HCT116 (cell line): ENCODE data around the gene CAV1.
"Not testable (repeated sequence)": the region's sequence is repeated elsewhere in the genome, so short reads cannot be mapped to it uniquely, and the experiment has no call there.

Experiments used
- CTCF ChIP-seq, 3 experiments: fragments of 200-600 bp in 1 of 3; sonication (generic) in 1 of 3; IDR thresholded peaks in 2 of 3; conservative IDR thresholded peaks in 1 of 3; 2 replicates each; pipeline ENCODE4 v1.5.1; 2012 to 2017; ENCODE audit warnings: low read depth in 2 of 3, low read length in 2 of 3, antibody characterized with exemption in 1 of 3, borderline replicate concordance in 1 of 3, control low read depth in 1 of 3, mild to moderate bottlenecking in 1 of 3, mixed read lengths in 1 of 3, mixed run types in 1 of 3, moderate library complexity in 1 of 3; ENCODE audit not compliant: insufficient read depth in 1 of 3
- ELF1 ChIP-seq: IDR thresholded peaks from 2 replicates; pipeline ENCODE4 v1.6.1; 2012; ENCODE audit warnings: low read depth, borderline replicate concordance
- EZH2 ChIP-seq: fragments of 200-600 bp; sonication (generic); IDR thresholded peaks from 2 replicates; pipeline ENCODE4 v1.6.1; 2017; ENCODE audit warnings: antibody characterized with exemption, mixed run types
- POLR2AphosphoS5 ChIP-seq: IDR thresholded peaks from 2 replicates; pipeline ENCODE4 v1.6.1; 2011; ENCODE audit warnings: mild to moderate bottlenecking, low read depth, low read length, moderate library complexity
- REST ChIP-seq: IDR thresholded peaks from 2 replicates; pipeline ENCODE4 v1.6.1; 2012; ENCODE audit warnings: low read depth
- SP1 ChIP-seq: IDR thresholded peaks from 2 replicates; pipeline ENCODE4 v1.6.1; 2012; ENCODE audit warnings: low read depth

GRCh38 chr7:116587200-116587599, 62.4 kb downstream of the CAV1 start:
- TF ChIP-seq CTCF (IDR thresholded peaks at IDR 0.05 in 2 of 3, conservative IDR thresholded peaks at IDR 0.05 in 1 of 3; ENCODE audit: borderline replicate concordance in 1 of 3, insufficient read depth in 1 of 3, low read depth in 2 of 3, low read length in 2 of 3); REST; POLR2AphosphoS5; SP1; ELF1; EZH2: not testable (repeated sequence)
